GM20000 (cell line): ENCODE results near the gene KIAA1671.

ENCODE experiments used
- DNase-seq: peaks from one replicate; pipeline ENCODE4 v3.0.0; 2012; ENCODE audit warnings: low spot score
- CTCF ChIP-seq: IDR thresholded peaks from 2 replicates; pipeline ENCODE4 v1.5.1; 2012; ENCODE audit warnings: mild to moderate bottlenecking, control low read depth; ENCODE audit errors: extremely low read depth, missing control alignments

KIAA1671 gene

GRCh38 chr22:25061134-25061533 is 108.6 kb downstream of the KIAA1671 start:
- no peak for TF ChIP-seq CTCF
- no peak for DNase-seq

GRCh38 chr22:25061605-25062376 is 109.3 kb downstream of the KIAA1671 start:
- TF ChIP-seq CTCF = no peak
- DNase-seq = no peak

GRCh38 chr22:25062386-25063085 is 110.0 kb downstream of the KIAA1671 start:
- DNase-seq = no peak
- TF ChIP-seq CTCF = no peak

GRCh38 chr22:25064894-25065560 is 112.5 kb downstream of the KIAA1671 start:
- no peak for DNase-seq
- TF ChIP-seq CTCF = no peak

GRCh38 chr22:25066861-25067435 is 114.4 kb downstream of the KIAA1671 start:
- DNase-seq = no peak

GRCh38 chr22:25067851-25068421 is 115.4 kb downstream of the KIAA1671 start:
- TF ChIP-seq CTCF = no peak
- no peak for DNase-seq

More at GRCh38 chr22:25066861-25067435, 114.4 kb downstream of the KIAA1671 start:
- no peak for TF ChIP-seq CTCF
